AG04449 (cell line): ENCODE data around the gene GTF2F2.
A peak's percentile ranks its signal among the peaks of the same experiment; 100 is the strongest.

Experiments used
- CTCF ChIA-PET: fragments of 350-600 bp; formaldehyde crosslinking; extraction: SDS; loops from one replicate; lab custom pipeline; 2021; ENCODE audit warnings: antibody characterized with exemption; lab: Yijun Ruan, JAX
- POLR2A ChIA-PET: fragments of 400-600, 350-600 bp; formaldehyde crosslinking; extraction: SDS; loops from one replicate; lab custom pipeline; 2020; ENCODE audit warnings: antibody characterized with exemption, inconsistent platforms; lab: Yijun Ruan, JAX
- DNase-seq: peaks from one replicate; pipeline ENCODE4 v3.0.0-alpha.2; 2010; ENCODE audit warnings: low read depth, low spot score
- H3K4me3 ChIP-seq: 2 replicates; pipeline ENCODE4 v1.5.1; 2011; ENCODE audit warnings: low read depth, mild to moderate bottlenecking, control low read depth, low read length
- TF ChIP-seq, protein P1 (sequence below): IDR thresholded peaks from one replicate; pipeline ENCODE4 v1.5.1; 2011; ENCODE audit warnings: mild to moderate bottlenecking, moderate library complexity, low read length, control low read depth, inconsistent platforms; ENCODE audit not compliant: insufficient read depth; ENCODE audit errors: missing control alignments

GTF2F2 gene

DNA sequence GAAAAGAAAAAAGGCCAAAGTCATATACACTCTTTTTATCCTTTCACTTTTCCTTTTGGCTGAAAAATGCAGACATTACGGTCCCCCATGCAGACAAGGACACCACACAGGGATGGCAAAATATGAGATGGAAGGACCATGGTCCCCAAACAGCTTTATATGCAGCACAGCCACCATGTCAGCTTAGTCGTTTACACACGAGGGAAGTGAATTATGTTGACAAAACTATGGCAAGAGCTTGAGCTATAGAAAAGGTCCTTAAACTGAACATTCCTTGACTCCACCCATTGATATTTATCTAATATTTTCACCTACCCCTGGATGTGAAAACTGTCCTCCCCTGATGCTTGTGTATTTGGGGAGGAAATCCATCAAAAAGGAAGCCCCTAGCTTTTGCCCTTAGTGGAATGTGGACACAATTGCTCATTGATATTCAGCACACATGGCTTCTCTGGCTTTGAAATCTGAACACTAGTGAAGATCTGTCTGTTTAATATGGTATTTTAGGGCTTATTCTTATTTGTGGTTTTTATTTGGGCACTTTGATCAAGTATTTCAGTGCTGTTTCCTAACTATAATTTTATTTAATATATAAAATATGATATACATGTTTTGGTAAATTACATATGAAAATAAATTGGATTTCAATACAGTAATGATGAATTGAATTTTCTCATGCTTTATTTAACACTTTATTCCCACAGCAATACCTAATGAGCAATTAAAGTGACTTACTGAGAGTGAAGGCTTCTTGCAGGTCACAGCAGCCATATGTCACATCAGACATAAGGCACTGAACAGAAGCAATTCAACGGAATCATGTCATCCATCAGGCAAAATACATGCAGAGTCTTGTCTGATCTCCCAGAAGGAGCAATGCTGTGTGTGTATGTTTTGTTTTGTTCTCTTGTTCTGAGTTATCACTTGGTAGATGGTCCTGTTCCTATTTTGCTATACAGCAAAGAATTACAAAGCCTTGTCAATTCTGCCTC lies 6.8 kb upstream of the GTF2F2 start:
- ChIA-PET POLR2A (no interaction called here), CTCF (interaction anchor here (0.6 kb wide), 1 partner anchor 26 kb away, joined by 4 read pairs; no protein-coding TSS in a partner anchor)
- TF ChIP-seq, protein P1, sequence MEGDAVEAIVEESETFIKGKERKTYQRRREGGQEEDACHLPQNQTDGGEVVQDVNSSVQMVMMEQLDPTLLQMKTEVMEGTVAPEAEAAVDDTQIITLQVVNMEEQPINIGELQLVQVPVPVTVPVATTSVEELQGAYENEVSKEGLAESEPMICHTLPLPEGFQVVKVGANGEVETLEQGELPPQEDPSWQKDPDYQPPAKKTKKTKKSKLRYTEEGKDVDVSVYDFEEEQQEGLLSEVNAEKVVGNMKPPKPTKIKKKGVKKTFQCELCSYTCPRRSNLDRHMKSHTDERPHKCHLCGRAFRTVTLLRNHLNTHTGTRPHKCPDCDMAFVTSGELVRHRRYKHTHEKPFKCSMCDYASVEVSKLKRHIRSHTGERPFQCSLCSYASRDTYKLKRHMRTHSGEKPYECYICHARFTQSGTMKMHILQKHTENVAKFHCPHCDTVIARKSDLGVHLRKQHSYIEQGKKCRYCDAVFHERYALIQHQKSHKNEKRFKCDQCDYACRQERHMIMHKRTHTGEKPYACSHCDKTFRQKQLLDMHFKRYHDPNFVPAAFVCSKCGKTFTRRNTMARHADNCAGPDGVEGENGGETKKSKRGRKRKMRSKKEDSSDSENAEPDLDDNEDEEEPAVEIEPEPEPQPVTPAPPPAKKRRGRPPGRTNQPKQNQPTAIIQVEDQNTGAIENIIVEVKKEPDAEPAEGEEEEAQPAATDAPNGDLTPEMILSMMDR = no peak
- no peak for DNase-seq
- no peak overlapping the region for H3K4me3 ChIP-seq

DNA sequence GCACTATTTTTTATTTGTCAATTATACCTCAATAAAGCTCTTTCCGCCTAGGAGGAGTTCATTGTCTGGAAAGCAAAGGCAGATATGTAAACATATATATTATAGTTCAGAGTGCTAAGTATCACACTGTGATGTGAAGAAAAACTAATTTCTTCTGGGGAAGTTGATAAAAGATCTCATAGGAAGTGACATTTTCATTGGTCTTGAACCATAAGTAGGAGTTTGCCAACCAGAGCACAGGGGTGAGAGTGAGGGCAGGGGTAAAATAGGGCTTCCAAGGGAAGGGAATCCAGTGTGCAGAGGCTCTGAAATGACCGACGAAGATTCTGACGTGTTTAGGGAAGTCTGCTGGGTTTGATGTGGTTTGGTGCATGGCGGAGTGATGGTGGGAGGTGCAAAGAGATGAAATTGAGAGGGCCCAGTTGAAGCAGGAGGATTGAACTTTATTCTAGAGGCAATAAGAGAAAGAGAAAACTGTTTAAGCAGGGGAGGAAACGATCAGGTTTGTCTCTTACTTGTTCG lies 780 bp upstream of the GTF2F2 start:
- TF ChIP-seq, protein P1 = no peak
- POLR2A ChIA-PET = interaction anchor here (0.5 to 0.7 kb wide), 2 partner anchors 35 to 59 kb away, joined by 3 read pairs; no protein-coding TSS in a partner anchor
- CTCF ChIA-PET = interaction anchor here (0.7 to 4.1 kb wide), 3 partner anchors 12 to 162 kb away, joined by 4 to 17 read pairs (median 4); no protein-coding TSS in a partner anchor
- DNase-seq = no peak
- peak overlapping the region; percentile 85 for H3K4me3 ChIP-seq

DNA sequence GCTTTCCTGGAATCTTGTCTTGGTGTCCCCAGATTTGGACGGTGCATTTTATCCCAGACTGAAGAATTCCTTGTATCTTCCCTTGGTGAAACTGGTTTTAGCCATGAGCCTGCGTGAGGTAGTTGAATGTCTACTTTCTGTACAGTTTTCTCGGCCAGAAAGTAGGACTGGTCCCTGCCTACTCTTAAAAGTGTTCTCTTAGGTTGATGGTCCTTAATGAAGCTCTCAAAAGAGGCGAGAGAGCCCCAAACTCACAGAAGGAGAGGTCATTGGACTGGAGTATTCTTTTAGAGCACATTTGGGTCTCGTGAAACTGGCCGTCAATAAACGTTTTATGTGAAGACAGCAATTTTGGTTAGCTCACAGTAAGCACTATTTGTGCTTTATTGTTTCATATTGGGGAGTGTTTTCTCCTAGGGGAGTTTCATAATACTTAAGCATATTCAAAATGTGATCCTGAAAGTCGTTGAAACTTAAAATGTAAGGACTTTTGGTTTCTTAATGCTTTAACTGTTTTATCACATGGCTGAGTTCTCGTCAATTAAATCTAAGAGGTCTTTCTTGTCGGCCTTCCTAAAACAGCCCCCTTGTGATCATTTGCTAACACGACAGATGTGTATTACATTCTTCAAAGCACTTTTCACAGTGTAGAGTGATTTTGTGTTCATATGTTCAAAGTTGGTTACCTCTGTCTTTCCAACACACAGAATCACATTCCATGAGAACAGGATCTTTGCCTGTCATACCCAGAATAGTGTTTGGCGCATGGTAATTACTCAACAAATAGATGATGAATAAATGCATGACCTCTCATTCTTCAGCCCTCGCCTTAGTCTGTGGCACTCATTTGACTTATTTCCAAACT lies 889 bp downstream of the GTF2F2 start:
- CTCF ChIA-PET = interaction anchor here (0.9 to 4.1 kb wide), 4 partner anchors 9 to 161 kb away, joined by 3 to 17 read pairs (median 4); no protein-coding TSS in a partner anchor
- peak overlapping the region; percentile 85 for H3K4me3 ChIP-seq
- no peak for DNase-seq
- TF ChIP-seq, protein P1 = peak; percentile 4
- POLR2A ChIA-PET = no interaction called here

DNA sequence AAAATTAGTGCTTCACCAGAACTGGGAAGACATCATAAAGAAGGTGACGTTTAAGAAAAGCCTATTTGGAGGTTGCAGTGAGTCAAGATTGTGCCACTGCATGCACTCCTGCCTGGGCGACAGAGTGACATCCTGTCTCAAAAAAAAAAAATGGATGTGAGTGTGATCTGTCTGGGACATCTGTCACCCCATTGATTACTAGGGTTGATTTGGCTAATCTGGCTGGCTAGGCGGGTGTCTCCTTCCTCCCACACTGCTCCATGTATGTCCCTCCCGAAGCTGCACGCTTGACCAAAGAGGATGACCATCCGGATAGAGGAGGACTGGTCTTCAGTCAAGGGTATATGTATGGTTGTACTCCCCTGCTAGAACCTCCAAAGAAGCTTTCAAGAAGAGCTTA lies 2.6 kb downstream of the GTF2F2 start:
- ChIA-PET CTCF (no interaction called here), POLR2A (interaction anchor here (0.6 kb wide), 1 partner anchor 202 kb away, joined by 3 read pairs; no protein-coding TSS in a partner anchor)
- TF ChIP-seq, protein P1 = no peak
- DNase-seq = no peak
- no peak overlapping the region for H3K4me3 ChIP-seq

DNA sequence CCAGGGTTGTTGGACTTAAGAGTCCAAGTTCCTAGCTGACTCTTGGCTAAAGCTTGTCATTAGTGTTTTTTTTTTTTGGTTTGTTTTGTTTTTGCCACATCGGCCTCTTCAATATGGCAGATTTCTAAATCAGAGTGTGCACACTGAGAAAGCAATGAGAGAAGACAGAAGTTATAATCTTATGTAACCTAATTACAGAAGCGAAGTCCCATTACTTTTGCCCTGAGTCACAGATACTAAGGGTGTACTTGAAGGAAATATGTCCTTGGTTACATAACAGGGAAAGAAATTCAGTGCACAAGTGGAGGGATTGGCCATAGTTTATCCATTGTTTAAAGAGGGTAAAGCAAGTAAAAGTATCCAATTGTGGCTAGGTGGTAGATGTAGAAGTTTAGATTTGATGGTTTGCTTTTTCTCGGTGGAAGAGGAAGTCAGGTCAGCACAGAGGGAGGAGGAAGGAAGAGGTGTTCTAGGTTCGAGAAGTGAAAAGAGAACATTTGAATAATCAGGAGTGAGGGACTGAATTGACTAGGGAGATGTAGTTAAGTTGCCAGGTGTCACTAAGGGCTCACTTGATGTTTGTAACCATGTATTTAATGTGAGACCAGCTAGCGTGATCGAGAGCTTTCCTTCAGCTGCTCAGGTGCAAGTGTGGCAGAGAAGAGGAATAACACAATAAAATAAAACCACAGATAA lies 12.2 kb downstream of the GTF2F2 start:
- H3K4me3 ChIP-seq = no peak overlapping the region
- DNase-seq = no peak
- TF ChIP-seq, protein P1 = no peak
- ChIA-PET POLR2A (no interaction called here), CTCF (no interaction called here)
